Measurements from ENCODE around the gene HEYL. TPM values are rescaled to one million over a fixed set of nuclear protein-coding genes. Genes with fewer than 3 reads are reported as not detected.

HEYL gene
- polyA plus RNA-seq, 1 of the 3 experiments (the other 2 are of a cell fraction) = not detected

DNA sequence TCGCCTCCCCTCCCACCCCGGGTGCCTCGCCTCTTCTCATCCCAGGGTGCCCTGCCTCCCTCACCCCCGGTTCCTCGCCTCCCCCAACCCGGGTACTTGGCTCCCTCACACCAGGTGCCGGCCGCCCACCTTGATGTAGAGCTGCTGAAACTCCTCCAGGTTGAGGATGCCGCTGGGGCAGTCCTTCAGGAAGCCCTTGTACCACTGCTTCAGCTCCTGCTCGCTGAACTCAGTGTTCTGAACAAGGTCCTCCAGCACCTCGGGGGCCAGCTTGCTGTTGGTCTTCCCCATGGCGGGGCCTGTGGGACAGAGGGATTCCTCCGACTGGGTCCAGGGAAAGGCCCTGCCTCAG, 44.8 kb upstream of the HEYL start:
- DNase-seq = no peak
- no peaks in the 10 kb centered on the region for H3K36me3 ChIP-seq (replicated peaks in 1 of 2; ENCODE audit: control insufficient read depth in 1 of 2, insufficient read depth in 2 of 2, low read length in 1 of 2)
- no peak overlapping the region for H3K4me2 ChIP-seq
- no peak overlapping the region for H3K9ac ChIP-seq
- H3F3A ChIP-seq (replicated peaks; ENCODE audit: insufficient read depth) = no peaks in the 10 kb centered on the region
- H3K9me3 ChIP-seq = no peaks in the 10 kb centered on the region
- peaks cover 0 to 9% of the 10 kb centered on the region in 2 experiments; a peak in 1 of 4 replicates for H3K4me1 ChIP-seq (ENCODE audit: control insufficient read depth in 1 of 2, insufficient read depth in 2 of 2, low read depth in 1 of 2, low read length in 1 of 2)
- CTCF ChIA-PET = interaction anchor here (0.7 to 2.1 kb wide), 3 partner anchors 11 to 78 kb away, joined by 3 to 10 read pairs (median 4); partner anchors contain the start of gene NT5C1A
- TF ChIP-seq EP300 (IDR thresholded peaks at IDR 0.05; ENCODE audit: borderline replicate concordance in 1 of 2, low read depth in 1 of 2, low read length in 1 of 2) (no peak), EZH2phosphoT487 (IDR thresholded peaks at IDR 0.05; ENCODE audit: borderline replicate concordance, low read depth) (no peak), GATA2 (CRISPR knock-in tag; IDR thresholded peaks at IDR 0.05) (no peak), MEF2A (IDR thresholded peaks at IDR 0.05; ENCODE audit: borderline replicate concordance, low read depth) (no peak), NRF1 (IDR thresholded peaks at IDR 0.05; ENCODE audit: low read depth, low read length) (no peak), YY1 (IDR thresholded peaks at IDR 0.05; ENCODE audit: low read depth) (no peak), CHD2 (IDR thresholded peaks at IDR 0.05; ENCODE audit: low read length, partially characterized antibody) (no peak), SIN3A (IDR thresholded peaks at IDR 0.05; ENCODE audit: borderline replicate concordance, low read depth, low read length) (no peak), NFIC (IDR thresholded peaks at IDR 0.05; ENCODE audit: borderline replicate concordance) (no peak), MXI1 (IDR thresholded peaks at IDR 0.05; ENCODE audit: low read depth, low read length) (no peak)
- TF ChIP-seq, protein P1, sequence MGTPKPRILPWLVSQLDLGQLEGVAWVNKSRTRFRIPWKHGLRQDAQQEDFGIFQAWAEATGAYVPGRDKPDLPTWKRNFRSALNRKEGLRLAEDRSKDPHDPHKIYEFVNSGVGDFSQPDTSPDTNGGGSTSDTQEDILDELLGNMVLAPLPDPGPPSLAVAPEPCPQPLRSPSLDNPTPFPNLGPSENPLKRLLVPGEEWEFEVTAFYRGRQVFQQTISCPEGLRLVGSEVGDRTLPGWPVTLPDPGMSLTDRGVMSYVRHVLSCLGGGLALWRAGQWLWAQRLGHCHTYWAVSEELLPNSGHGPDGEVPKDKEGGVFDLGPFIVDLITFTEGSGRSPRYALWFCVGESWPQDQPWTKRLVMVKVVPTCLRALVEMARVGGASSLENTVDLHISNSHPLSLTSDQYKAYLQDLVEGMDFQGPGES (IDR thresholded peaks at IDR 0.05; ENCODE audit: low read depth, low read length) = no peak
- TF ChIP-seq, protein P2, sequence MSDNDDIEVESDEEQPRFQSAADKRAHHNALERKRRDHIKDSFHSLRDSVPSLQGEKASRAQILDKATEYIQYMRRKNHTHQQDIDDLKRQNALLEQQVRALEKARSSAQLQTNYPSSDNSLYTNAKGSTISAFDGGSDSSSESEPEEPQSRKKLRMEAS (IDR thresholded peaks at IDR 0.05; ENCODE audit: low read depth) = no peak
- TF ChIP-seq, protein P3, sequence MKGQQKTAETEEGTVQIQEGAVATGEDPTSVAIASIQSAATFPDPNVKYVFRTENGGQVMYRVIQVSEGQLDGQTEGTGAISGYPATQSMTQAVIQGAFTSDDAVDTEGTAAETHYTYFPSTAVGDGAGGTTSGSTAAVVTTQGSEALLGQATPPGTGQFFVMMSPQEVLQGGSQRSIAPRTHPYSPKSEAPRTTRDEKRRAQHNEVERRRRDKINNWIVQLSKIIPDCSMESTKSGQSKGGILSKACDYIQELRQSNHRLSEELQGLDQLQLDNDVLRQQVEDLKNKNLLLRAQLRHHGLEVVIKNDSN (IDR thresholded peaks at IDR 0.05; ENCODE audit: borderline replicate concordance, low read depth) = no peak
- H4K20me1 ChIP-seq (ENCODE audit: insufficient read depth) = no peaks in the 10 kb centered on the region
- no peak overlapping the region for H3K4me3 ChIP-seq (ENCODE audit: low read depth in 2 of 2, low read length in 1 of 2)
- POLR2A ChIA-PET = interaction anchor here (0.6 kb wide), 1 partner anchor 17 kb away, joined by 3 read pairs; no protein-coding TSS in a partner anchor
- no peak overlapping the region for H2AFZ ChIP-seq (ENCODE audit: low read depth)
- H3K27me3 ChIP-seq (ENCODE audit: insufficient read depth) = peaks cover 30% of the 10 kb centered on the region; the same call in 1 of the 2 replicates
- no peak overlapping the region for H3K27ac ChIP-seq (ENCODE audit: low read depth in 2 of 2, low read length in 1 of 2)
- no peaks in the 10 kb centered on the region for H3K9me2 ChIP-seq
- no peaks in the 10 kb centered on the region for H3K79me2 ChIP-seq (ENCODE audit: insufficient read depth)
- whole genome bisulfite sequencing (ENCODE audit: low lambda C conversion rate) = 83% methylated on average over 11 of the region's 13 CpGs

DNA sequence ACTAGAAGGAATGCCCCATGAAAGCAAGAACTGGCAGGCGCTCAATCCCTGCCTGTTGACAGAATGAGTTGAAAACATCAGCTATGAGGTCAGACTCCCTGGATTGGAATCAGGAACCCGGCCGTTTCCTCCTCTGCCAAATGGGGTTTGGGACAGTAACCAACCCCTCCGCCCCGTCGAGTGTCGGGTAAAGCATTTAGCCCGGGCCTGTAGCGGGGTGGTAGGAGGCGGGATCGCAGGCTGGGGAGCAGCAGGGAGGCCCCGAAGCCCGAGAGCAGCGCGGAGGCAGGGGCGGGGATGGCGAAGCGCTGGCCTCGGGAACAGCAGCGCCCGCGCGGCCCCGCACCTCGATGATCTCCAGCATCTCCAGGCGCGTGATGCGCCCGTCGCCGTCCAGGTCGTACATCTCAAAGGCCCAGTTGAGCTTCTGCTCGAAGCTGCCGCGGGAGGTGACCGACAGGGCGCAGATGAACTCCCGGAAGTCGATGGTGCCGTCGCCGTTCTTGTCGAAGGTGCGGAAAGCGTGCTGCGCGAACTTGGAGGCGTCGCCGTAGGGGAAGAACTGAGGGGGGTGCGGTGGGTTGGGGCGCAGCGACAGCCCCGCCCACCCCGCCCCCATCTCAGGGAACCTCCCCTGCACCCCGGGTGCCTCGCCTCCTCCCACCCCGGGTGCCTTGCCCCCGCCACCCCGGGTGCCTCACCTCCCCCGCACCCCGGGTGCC, 44.3 kb upstream of the HEYL start:
- Histone ChIP-seq H3K79me2 (ENCODE audit: insufficient read depth) (no peaks in the 10 kb centered on the region), H3K4me2 (no peak overlapping the region), H3F3A (replicated peaks; ENCODE audit: insufficient read depth) (no peaks in the 10 kb centered on the region), H3K4me3 (ENCODE audit: low read depth in 2 of 2, low read length in 1 of 2) (no peak overlapping the region), H3K36me3 (replicated peaks in 1 of 2; ENCODE audit: control insufficient read depth in 1 of 2, insufficient read depth in 2 of 2, low read length in 1 of 2) (no peaks in the 10 kb centered on the region), H4K20me1 (ENCODE audit: insufficient read depth) (no peaks in the 10 kb centered on the region), H2AFZ (ENCODE audit: low read depth) (no peak overlapping the region), H3K4me1 (ENCODE audit: control insufficient read depth in 1 of 2, insufficient read depth in 2 of 2, low read depth in 1 of 2, low read length in 1 of 2) (peaks cover 0 to 6% of the 10 kb centered on the region in 2 experiments; a peak in 1 of 4 replicates), H3K27me3 (ENCODE audit: insufficient read depth) (peaks cover 24% of the 10 kb centered on the region; the same call in 1 of the 2 replicates), H3K9me3 (no peaks in the 10 kb centered on the region), H3K27ac (ENCODE audit: low read depth in 2 of 2, low read length in 1 of 2) (no peak overlapping the region), H3K9me2 (no peaks in the 10 kb centered on the region), H3K9ac (no peak overlapping the region)
- 89% methylated on average over 52 of the region's 62 CpGs for WGBS (ENCODE audit: low lambda C conversion rate)
- ChIA-PET POLR2A (interaction anchor here (0.6 kb wide), 1 partner anchor 16 kb away, joined by 3 read pairs; no protein-coding TSS in a partner anchor), CTCF (interaction anchor here (0.7 to 2.1 kb wide), 2 partner anchors 11 to 24 kb away, joined by 3 to 10 read pairs; partner anchors contain the start of gene NT5C1A)
- DNase-seq = peak; percentile 42
- TF ChIP-seq RCOR1 (IDR thresholded peaks at IDR 0.05; ENCODE audit: low read length) (no peak), FOSL2 (IDR thresholded peaks at IDR 0.05; ENCODE audit: borderline replicate concordance, low read depth) (no peak), GATA2 (CRISPR knock-in tag; IDR thresholded peaks at IDR 0.05) (no peak), SMC3 (IDR thresholded peaks at IDR 0.05; ENCODE audit: low read depth, low read length) (no peak)
- TF ChIP-seq, protein P4, sequence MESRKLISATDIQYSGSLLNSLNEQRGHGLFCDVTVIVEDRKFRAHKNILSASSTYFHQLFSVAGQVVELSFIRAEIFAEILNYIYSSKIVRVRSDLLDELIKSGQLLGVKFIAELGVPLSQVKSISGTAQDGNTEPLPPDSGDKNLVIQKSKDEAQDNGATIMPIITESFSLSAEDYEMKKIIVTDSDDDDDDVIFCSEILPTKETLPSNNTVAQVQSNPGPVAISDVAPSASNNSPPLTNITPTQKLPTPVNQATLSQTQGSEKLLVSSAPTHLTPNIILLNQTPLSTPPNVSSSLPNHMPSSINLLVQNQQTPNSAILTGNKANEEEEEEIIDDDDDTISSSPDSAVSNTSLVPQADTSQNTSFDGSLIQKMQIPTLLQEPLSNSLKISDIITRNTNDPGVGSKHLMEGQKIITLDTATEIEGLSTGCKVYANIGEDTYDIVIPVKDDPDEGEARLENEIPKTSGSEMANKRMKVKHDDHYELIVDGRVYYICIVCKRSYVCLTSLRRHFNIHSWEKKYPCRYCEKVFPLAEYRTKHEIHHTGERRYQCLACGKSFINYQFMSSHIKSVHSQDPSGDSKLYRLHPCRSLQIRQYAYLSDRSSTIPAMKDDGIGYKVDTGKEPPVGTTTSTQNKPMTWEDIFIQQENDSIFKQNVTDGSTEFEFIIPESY (IDR thresholded peaks at IDR 0.05; ENCODE audit: borderline replicate concordance, low read depth) = no peak
- TF ChIP-seq, protein P1 (IDR thresholded peaks at IDR 0.05; ENCODE audit: low read depth, low read length) = no peak

All from SK-N-SH (cell line).